GM18873 (cell line): ENCODE results near the gene PI4KB.

ENCODE experiments used
- ATAC-seq: cut with Tn5 transposase; IDR thresholded peaks from one replicate; pipeline ENCODE4 v1.9.1; 2021; ENCODE audit warnings: mild to moderate bottlenecking, moderate library complexity, moderate number of reproducible peaks; ENCODE audit not compliant: unreplicated experiment, low FRiP score

PI4KB gene

GRCh38 chr1:151346769-151347522, 19.7 kb upstream of the PI4KB start, which contains the start of gene RFX5:
RFX5 (minus strand) TSS chr1:151347252; CDS start chr1:151346320, 932 bp downstream.
- peak; percentile 89 for ATAC-seq

- no peak for ATAC-seq
Measured at GRCh38 chr1:151346082-151346768, 19.0 kb upstream of the PI4KB start.

GRCh38 chr1:151344291-151344690, 17.1 kb upstream of the PI4KB start:
- ATAC-seq, result no peak

DNA sequence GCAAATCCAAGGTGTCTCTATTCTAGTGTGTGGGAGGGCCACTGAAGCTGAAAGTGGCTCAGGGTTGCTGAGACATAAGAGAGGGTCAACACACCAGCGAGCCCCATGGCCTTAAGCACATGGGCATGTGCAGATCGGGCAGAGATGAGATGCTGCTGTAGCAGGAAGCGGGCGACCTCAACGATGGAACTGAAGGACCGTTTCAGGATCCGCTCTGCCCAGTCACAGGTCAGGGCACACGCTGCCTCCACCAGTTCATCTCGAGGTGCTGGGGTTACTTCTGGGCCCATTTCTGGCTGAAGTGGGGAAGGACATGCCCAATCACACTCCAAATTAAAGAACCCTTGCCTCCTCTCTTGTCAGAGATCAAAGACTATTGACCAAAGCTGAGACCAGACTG, 16.4 kb upstream of the PI4KB start:
- ATAC-seq, result no peak

DNA sequence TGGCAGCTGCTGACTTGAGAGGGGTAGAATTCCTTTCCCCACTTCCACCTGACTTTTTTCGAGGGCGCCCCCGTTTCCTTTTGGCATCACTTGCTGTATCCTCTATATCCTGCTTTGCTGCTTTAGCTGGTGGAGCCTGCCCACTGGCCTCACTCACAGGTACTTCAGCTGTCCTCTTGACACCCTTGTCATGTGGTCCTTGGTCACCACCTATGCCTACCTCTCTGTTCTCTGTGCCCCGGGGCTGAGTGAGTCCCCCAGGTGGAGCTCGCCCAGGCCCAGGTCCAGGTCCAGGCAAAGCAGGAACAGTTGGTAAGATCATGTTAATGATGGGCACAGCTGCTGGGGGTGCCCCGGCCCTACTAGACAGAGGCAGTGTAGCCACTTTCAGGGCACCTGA, 15.4 kb upstream of the PI4KB start:
- ATAC-seq, result no peak

DNA sequence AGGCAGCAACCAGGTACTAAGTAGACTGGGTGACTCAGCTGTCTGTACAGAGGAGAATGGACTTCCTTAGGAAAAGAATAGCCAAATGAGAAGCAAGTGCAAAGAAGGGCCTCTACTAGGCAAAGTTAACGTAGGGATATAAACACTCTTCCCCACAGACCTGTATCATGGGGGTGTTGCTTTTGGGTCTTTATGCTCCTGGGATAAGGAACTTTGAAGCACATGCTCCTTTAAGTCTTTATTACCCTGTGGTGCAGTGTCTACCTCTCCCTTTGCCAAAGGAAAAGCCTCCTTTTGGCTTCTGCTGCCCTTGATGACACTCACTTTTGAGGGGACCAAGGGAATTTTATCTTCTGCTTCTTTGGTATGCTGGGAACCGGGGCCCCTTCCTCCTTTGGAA, 14.8 kb upstream of the PI4KB start:
- ATAC-seq, result no peak

DNA sequence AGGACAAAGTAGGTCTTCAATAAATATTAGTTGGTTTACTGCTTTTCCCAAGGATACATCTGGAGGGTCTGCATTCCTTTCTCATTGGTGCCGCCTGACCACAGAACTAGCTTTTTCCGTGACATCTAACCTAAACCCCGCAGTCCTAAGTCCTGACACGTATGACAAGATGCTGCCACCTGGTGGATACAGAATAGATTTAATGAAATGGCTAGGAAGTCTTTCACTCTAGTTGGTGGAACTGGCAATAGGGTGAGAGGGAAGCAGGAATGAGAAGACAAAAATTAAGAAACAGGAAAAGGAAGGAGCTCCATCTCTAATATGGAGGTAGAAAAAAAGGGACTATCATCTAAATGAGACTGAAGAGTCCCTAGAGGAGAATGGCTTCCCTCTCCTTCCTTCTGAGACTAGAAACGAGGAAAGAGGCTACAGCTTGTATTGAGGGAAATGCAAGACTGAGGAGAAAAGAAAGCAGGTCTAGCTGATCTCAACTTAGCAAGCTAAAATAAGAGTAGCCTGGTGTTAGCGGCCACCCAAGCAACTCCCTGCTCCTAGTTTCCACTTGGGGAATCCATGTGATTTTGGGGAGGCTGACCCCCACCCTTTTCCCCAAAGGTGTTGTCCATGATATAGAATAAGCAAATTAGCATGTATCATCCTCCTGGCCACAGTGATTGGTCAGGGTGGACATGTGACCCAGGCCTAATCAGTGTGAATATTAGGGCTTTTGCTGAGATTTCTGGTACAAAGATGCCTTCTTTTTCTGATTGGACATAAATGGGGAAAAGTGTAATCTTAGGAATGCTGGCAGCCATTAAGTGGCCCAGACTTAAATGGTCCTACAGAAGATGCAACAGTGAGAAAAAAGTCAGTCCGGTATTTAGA, 13.9 kb upstream of the PI4KB start:
- no peak for ATAC-seq

DNA sequence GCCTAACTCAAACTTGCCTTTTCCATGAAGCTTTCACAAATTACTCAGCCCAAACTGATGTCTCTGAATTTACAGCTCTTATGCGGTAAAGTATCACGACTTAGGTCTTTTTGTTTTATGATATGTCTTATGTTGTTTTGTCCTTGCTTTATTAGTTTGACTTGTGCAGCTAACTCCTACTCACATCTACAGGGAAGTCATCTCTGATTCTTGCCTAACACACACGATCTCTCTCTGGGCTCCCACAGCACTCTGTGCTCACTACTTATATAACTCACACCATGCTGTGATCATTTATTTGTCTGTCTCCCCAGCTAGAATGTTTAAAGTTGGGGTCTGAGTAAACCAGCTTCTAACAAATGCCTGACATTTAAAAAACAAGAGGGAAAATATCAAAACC, 9.3 kb upstream of the PI4KB start:
- ATAC-seq, result no peak

DNA sequence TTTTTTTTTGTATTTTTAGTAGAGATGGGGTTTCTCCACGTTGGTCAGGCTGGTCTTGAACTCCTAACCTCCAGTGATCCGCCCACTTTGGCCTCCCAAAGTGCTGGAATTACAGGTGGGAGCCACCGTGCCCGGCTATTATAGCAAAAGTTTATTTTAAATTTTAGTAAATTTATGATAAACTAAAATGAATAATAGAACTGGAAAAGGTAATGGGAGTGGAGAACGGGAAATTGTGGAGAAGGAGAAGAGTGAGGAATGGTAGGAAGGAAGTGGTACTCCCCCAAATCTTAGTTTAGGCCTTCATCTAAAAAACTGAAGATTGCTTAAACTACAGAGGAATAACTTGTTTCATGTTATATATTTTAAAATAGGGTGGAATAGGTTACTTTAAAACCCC, 7.6 kb upstream of the PI4KB start:
- ATAC-seq, result no peak

DNA sequence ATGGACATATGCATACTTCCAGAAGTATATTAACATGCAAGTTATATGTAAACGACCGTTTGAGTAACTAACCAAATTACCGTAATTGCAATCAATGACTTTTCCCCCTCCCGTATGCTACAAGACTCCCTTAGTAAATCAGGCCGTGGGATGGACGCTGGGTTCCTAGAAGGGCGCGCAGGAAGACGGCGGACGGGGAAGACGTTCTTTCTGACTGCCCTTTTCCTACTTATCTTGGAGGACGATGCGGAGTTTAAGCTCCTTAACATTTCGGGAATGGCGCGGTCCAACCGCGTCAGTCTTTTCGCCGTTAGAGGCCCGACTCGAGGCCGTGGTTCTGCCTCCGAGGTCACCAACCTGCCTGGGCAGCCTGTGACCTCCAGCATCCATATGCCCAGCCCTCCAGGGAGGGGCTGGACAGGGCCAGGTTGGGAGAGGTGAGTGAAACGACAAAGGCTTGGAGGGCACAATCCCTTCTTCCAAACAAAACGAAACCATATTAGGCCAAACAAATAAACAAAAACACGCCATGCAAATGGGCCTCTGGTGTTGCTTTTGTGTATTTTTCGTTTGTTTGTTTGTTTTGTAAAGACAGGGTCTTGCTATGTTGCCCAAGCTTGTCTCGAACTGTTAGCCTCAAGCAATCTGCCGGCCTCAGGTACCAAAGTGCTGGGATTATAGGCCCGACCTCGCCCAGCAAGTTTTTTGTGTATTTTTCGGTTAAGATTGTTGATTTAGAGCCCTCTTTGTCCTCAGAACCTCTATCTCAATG, 873 bp upstream of the PI4KB start:
- no peak for ATAC-seq

DNA sequence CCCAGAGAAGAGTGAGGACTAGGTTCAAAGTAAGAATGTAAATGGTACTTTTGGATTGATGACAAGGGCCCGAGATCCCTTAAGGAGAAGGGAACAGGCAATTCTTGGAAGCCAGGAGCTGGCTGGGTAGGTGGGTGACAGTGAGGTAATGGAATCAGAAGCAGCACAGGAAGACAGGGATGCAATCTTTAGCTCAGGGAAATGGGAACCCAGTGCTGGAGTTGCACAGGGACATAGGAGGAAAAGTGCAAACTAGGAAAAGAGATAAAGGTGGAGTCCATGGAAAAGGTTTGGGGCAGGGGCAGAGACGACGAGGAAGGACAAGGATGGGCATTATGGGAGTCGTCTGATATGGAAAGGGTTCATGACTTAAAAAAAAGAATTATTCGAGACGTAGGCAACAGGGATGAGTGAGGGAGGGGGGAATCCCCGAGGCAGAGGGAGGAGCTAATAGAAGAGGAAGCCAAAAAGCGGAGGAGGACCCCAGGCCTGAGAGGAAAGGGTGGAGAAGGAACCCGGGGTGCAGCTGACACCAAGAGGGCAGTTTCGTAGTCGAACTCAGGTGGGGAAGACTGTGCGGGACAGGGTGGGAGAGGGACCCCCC, 495 bp downstream of the PI4KB start:
- no peak for ATAC-seq

DNA sequence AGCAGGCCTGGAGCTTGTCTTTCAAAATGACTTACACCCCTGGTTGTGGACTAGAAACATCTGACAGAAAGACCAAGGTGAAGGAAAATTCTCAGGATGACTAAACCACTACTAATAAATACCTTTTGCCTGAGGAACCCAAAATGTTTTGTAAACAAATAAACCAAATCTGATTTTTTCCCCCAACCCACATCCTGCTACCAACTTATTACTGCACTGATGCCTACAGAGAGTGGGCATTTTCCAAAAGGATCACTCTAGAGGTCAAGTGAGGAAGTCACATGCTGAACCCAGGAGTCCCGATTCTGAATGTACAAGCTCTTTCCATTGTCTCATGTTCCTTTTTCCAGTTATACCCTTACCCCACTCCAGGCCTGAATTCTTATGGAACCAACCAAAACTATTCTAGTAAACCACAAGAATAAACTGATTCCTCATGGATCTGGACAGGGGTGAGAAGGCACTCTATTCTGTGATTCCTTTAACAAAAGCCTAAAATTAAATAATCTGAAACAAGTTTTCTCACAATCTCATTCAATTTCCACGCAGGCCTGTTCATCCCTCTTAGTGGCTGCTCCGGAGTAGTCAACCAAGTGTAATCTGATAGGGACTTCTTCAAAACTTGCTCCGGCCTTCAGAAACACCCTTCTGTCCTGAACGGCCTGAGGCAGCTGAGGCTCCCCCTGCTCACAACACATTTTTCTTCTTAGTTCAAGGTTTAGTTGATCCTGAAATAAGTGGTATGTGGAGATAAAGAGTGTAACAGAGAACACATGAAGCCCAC, 1.4 kb downstream of the PI4KB start:
- ATAC-seq, result no peak

DNA sequence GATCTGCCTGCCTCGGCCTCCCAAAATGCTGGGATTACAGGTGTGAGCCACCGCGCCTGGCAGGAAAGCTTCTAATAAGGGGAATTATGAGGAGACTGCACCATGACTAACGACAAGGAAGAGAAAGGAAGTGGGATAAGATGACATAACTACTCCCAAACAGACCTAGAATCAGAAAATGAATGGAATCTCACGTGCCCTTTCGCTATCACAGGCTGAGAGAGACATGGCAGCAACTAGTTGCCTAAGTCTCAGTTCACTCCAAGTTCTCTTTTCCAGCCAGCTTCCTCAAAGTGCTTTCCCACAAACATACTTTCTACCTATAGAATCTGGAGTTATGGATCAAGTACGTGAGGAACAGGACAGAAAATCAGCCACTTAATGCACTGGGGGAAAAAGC, 2.0 kb downstream of the PI4KB start:
- no peak for ATAC-seq

DNA sequence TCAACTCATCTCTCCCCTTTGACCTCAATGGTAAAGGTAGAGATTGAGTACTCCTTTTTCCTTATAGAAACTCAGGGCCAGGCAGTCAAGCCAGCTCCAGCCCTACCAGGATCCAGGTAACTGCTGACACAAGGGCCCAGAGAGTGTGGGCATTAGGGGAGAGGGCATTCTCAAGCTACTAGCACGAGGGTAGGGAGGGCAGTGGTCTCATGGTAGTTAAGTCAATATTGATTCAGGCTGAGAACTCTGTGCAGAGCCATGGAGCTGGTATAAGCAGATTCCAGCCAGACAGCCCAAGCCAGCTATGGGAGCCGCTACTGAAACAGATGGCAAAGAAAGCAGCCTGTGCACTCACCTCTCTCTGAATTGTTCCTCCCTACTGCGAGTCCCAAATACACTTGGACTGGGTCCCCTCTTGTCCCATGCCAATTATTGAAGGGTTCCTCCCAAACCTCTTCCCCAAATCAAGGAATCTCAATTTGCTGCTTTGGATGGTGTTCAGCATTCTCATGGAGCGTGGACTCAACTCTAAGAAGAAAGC, 2.8 kb downstream of the PI4KB start:
- ATAC-seq, result no peak

- no peak for ATAC-seq
Measured at GRCh38 chr1:151318975-151319374, 8.2 kb downstream of the PI4KB start.

DNA sequence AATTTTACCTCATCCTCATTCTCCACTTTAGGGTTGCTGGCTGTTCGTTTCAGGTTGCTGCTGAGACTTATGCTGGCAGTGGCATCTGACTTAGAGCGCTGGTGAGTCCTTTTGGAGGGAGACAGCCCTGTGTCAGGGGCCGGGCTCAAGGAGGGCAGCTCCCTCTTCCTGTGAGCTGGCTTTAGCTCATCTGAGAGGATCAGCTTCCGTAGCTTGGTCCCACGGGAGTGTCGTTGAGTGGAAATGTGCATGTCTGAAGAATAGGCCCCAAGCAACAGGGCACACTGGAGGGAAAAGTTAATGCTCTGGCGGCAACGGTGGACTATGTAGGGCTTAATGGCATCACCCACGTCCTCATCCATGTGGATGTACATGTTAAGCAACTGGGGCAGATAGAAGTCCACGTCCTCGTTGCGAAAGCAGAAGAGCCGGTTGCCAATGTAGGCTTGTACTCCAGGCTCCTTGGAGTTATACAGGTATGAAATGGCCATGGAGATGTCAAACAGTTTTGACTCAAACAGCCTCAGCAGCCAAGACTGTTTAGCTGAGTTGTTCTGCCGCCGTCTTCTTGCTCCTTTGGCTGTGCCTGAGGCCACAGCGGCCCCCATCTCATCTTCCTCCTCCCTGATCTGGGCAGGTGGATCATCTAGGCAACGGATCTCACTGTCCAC, 11.5 kb downstream of the PI4KB start:
- no peak for ATAC-seq

DNA sequence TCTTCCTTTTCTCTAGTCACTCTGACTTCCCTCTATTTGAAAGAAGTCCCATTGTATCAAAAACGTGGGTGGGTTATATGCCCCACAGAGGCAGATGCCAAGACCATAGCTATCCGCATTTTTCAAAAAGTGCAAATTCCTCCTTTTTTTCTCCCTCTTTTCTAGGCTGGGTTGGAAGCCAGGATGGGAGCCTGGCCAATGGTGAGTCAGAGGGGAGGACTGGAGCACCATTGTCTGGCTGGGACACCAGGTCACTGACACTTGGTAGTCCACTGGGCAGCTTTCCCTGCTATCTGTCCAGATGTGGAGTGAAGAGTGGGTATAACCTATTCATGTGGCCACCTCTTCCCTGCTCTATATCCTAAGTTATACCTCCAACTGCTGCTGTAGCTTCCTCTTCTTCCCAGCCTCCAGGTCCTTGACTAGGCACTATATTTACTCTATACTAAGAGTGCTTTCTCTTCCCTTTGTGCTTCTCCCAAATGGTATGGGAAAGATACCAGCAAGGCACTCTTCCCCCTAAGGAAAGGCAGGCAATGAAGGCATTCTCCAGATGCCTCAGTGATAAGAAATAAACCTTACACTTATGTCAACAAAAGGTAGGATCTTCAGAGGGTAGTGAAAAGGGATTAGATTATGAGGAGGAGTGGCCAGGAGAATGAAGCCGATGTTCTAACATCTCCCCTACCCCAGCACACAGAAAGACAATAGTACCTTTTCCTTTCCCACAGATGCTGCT, 12.9 kb downstream of the PI4KB start:
- ATAC-seq, result no peak

- ATAC-seq, result no peak
Measured at GRCh38 chr1:151313501-151313900, 13.7 kb downstream of the PI4KB start.
